Hepatocyte (in vitro differentiated cells): ENCODE data around the gene COL4A1.

ENCODE experiments used
- CTCF ChIP-seq: fragments of 200-600 bp; sonication (generic); IDR thresholded peaks from 2 replicates; pipeline ENCODE4 v1.5.1; 2016; ENCODE audit warnings: antibody characterized with exemption, mild to moderate bottlenecking; ENCODE audit not compliant: poor library complexity
- EZH2 ChIP-seq: fragments of 200-600 bp; sonication (generic); IDR thresholded peaks from 2 replicates; pipeline ENCODE4 v1.6.1; 2016; ENCODE audit warnings: antibody characterized with exemption, mild to moderate bottlenecking, borderline replicate concordance
- EZH2phosphoT487 ChIP-seq: fragments of 200-600 bp; sonication (generic); IDR thresholded peaks from one replicate; pipeline ENCODE4 v1.6.1; 2018; ENCODE audit warnings: antibody characterized with exemption, mild to moderate bottlenecking, low read depth, moderate library complexity; ENCODE audit not compliant: unreplicated experiment, severe bottlenecking

- TF ChIP-seq CTCF: no peak
- no peak for TF ChIP-seq EZH2phosphoT487
- TF ChIP-seq EZH2: no peak
These were observed 151.9 kb downstream of the COL4A1 start for GRCh38 chr13:110155072-110155471.
